Endodermal cell (in vitro differentiated cells): ENCODE results near the gene DBNDD1. TPM values are rescaled to one million over a fixed set of nuclear protein-coding genes. Genes with fewer than 3 reads are reported as not detected.

Experiments used
- DNase-seq: peaks from one replicate; pipeline ENCODE4 v3.0.0-alpha.2; 2017
- H3K27ac ChIP-seq: 2 replicates; pipeline ENCODE4 v1.5.1; 2013; ENCODE audit warnings: mild to moderate bottlenecking, low read depth, low read length, moderate library complexity
- H3K27me3 ChIP-seq: 2 replicates; pipeline ENCODE4 v1.6.1; 2013; ENCODE audit warnings: mild to moderate bottlenecking, low read length, moderate library complexity; ENCODE audit not compliant: insufficient read depth, control insufficient read depth, poor library complexity, severe bottlenecking
- H3K36me3 ChIP-seq: 2 replicates; pipeline ENCODE4 v1.7.0; 2013; ENCODE audit warnings: mild to moderate bottlenecking, low read length, moderate library complexity; ENCODE audit not compliant: control insufficient read depth, insufficient read depth
- H3K4me1 ChIP-seq: one replicate; pipeline ENCODE4 v1.7.0; 2013; ENCODE audit warnings: low read length; ENCODE audit not compliant: control insufficient read depth, insufficient read depth
- H3K4me3 ChIP-seq: 2 replicates; pipeline ENCODE4 v1.5.1; 2013; ENCODE audit warnings: mild to moderate bottlenecking, low read length, moderate library complexity
- H3K9ac ChIP-seq: 2 replicates; pipeline ENCODE4 v1.6.1; 2013; ENCODE audit warnings: mild to moderate bottlenecking, low read length, moderate library complexity; ENCODE audit not compliant: poor library complexity, severe bottlenecking; ENCODE audit errors: extremely low read depth
- H3K9me3 ChIP-seq: 2 replicates; pipeline ENCODE4 v1.6.1; 2013; ENCODE audit warnings: mild to moderate bottlenecking, low read length, moderate library complexity; ENCODE audit not compliant: control insufficient read depth
- H3K27ac Mint-ChIP-seq: 2 replicates; pipeline ENCODE4 v1.8.0; 2020; ENCODE audit warnings: mixed read lengths
- H3K27me3 Mint-ChIP-seq: 2 replicates; pipeline ENCODE4 v1.8.0; 2021; ENCODE audit warnings: mild to moderate bottlenecking, mixed read lengths; ENCODE audit not compliant: insufficient read depth
- H3K36me3 Mint-ChIP-seq: 2 replicates; pipeline ENCODE4 v1.8.0; 2020; ENCODE audit warnings: low read depth, mixed read lengths
- H3K4me1 Mint-ChIP-seq: 2 replicates; pipeline ENCODE4 v1.8.0; 2020; ENCODE audit warnings: mixed read lengths
- H3K4me3 Mint-ChIP-seq: 2 replicates; pipeline ENCODE4 v1.8.0; 2020; ENCODE audit warnings: mild to moderate bottlenecking, moderate library complexity, mixed read lengths
- H3K9me3 Mint-ChIP-seq: 2 replicates; pipeline ENCODE4 v1.8.0; 2020; ENCODE audit warnings: mild to moderate bottlenecking, mixed read lengths
- WGBS, 2 experiments: methylation state at CpG; one replicate each; pipeline versions ENCODE4 v1.1.5 to v1.1.7; 2013; ENCODE audit warnings: missing lambda C conversion rate in 2 of 2, mixed read lengths in 1 of 2; ENCODE audit not compliant: insufficient coverage in 1 of 2, insufficient read length in 1 of 2; 5-methylcytosine and 5-hydroxymethylcytosine counted together
- total RNA-seq, 2 donors: library from RNA; stranded (reverse); fragmentation: NEBNext Ultra II Directional in 1 of 2; extraction: Animal tissue kit (Norgen Biotek cat#: 25700) in 1 of 2; gene quantifications; 2 replicates in 1 of 2; 3 replicates in 1 of 2; pipeline ENCODE4 v1.2.1, GENCODE V29; 2021
- TF ChIP-seq, protein P1 (sequence below): fragments of 200-600 bp; sonication (generic); conservative IDR thresholded peaks from 2 replicates; pipeline ENCODE4 v1.5.0; 2021; ENCODE audit warnings: antibody characterized with exemption, mild to moderate bottlenecking

Gene DBNDD1
- total RNA-seq, 2 donors from 2014 or later = 31.5 to 32.5 TPM

DNA sequence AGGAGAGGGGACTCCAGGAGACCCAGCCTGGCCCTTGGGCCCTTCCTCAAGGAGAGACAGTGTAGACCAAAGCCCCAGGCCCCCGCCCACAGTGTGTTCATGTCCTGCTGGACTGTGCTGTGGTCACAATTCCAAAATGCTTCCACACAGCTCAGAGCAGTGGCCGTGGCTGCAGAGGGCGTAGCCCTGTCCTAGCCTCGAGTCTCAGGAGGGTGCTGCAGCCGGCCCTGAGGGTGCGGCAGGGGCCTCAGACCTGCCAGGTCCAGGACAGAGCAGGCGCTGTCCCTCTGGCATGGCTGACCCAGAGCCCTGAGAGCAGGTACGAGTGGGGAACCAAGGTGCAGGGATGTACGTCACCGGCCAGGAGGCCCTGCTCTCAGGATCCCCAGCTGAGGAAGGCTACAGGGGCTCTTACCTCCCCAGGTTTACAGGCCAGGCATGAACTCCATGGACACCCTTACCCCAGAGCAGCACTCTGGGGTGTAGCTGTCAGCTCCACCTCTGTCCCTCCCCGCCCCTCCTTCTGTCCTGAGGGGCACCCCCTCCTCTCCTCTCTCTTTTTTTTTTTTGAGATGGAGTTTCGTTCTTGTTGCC is 7.3 kb downstream of the DBNDD1 start:
- H3K9me3 ChIP-seq = no peaks in the 10 kb centered on the region
- Mint-ChIP-seq H3K4me1 (no peaks in the 10 kb centered on the region), H3K9me3 (no peaks in the 10 kb centered on the region), H3K27me3 (no peaks in the 10 kb centered on the region), H3K27ac (no peak overlapping the region), H3K4me3 (no peak overlapping the region), H3K36me3 (peaks cover 15% of the 10 kb centered on the region)
- H3K27me3 ChIP-seq = no peaks in the 10 kb centered on the region
- TF ChIP-seq, protein P1, sequence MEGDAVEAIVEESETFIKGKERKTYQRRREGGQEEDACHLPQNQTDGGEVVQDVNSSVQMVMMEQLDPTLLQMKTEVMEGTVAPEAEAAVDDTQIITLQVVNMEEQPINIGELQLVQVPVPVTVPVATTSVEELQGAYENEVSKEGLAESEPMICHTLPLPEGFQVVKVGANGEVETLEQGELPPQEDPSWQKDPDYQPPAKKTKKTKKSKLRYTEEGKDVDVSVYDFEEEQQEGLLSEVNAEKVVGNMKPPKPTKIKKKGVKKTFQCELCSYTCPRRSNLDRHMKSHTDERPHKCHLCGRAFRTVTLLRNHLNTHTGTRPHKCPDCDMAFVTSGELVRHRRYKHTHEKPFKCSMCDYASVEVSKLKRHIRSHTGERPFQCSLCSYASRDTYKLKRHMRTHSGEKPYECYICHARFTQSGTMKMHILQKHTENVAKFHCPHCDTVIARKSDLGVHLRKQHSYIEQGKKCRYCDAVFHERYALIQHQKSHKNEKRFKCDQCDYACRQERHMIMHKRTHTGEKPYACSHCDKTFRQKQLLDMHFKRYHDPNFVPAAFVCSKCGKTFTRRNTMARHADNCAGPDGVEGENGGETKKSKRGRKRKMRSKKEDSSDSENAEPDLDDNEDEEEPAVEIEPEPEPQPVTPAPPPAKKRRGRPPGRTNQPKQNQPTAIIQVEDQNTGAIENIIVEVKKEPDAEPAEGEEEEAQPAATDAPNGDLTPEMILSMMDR = no peak
- no peak overlapping the region for H3K4me3 ChIP-seq
- DNase-seq = no peak
- WGBS, 2 experiments = 89 to 95% methylated on average over 7 to 12 of the region's 12 CpGs
- no peak overlapping the region for H3K27ac ChIP-seq
- no peak overlapping the region for H3K9ac ChIP-seq
- H3K4me1 ChIP-seq = no peaks in the 10 kb centered on the region
- peaks cover 7% of the 10 kb centered on the region for H3K36me3 ChIP-seq

DNA sequence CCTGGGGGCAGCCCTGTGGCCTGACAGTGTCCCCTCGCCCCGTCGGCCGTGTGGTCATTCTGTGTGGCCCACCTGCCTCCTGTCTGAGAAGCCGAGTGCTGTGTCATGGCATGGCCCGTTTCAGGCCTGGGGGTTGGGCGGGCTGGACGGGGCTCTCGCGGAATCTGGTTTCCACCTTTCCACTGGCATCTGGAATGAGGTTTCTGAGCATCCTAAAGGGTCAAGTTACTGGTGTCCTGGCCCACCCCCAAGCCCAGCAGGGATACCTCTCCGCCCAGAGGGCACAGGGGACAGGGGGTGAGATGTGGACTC is 7.8 kb downstream of the DBNDD1 start:
- Mint-ChIP-seq H3K27me3 (no peaks in the 10 kb centered on the region), H3K27ac (no peak overlapping the region), H3K4me1 (no peaks in the 10 kb centered on the region), H3K9me3 (no peaks in the 10 kb centered on the region), H3K4me3 (no peak overlapping the region), H3K36me3 (peaks cover 15% of the 10 kb centered on the region)
- Histone ChIP-seq H3K4me3 (no peak overlapping the region), H3K27me3 (no peaks in the 10 kb centered on the region), H3K9ac (no peak overlapping the region), H3K4me1 (no peaks in the 10 kb centered on the region), H3K27ac (no peak overlapping the region), H3K9me3 (no peaks in the 10 kb centered on the region), H3K36me3 (peaks cover 7% of the 10 kb centered on the region)
- DNase-seq = no peak
- WGBS, 2 experiments = 90 to 92% methylated on average over 7 to 11 of the region's 11 CpGs
- TF ChIP-seq, protein P1 = no peak

DNA sequence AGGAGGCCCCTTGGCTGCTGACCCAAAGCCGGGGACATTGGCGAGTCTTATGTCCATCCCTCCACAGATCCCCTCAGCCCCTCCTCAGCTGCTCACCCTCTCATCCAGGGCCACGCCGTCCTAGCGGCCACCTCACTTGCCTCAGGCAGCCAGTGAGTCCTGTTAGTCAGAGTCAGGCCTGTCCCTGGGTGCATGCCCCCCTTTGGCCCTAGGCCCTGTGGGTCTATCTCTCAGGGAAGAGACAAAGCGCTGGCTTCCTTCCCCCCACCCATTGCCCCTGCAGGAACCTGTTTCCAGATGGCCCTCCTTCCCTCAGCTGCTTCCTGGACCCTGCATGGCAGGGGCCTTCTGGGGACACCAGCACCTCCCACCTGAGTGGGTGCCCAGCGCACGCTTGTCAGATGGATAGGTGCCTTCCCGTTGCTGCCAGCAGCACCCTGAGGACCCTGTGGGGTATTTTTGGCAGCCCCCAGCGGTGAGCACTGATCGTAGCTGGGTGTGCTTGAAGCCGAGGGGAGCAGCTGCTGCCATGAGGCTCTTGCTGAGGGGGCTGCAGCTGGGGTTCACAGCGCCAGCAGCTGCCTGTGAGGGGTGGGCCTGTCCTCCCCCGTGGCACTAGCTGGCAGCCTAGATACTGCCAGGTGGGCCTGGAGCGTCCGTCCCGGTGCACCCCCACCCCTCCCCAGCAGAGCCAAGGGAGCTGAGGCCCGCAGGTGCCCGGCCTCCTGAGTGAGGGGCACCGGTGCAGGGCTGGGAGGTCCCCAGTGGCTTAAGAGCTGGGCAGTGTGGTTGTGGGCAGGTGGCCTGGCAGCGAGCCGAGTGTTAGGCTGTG is 8.4 kb downstream of the DBNDD1 start:
- TF ChIP-seq, protein P1 = no peak
- Histone ChIP-seq H3K4me3 (no peak overlapping the region), H3K4me1 (no peaks in the 10 kb centered on the region), H3K27ac (no peak overlapping the region), H3K9me3 (no peaks in the 10 kb centered on the region), H3K9ac (no peak overlapping the region), H3K36me3 (peaks cover 7% of the 10 kb centered on the region), H3K27me3 (no peaks in the 10 kb centered on the region)
- no peak for DNase-seq
- Mint-ChIP-seq H3K9me3 (no peaks in the 10 kb centered on the region), H3K4me3 (no peak overlapping the region), H3K4me1 (no peaks in the 10 kb centered on the region), H3K27me3 (no peaks in the 10 kb centered on the region), H3K27ac (no peak overlapping the region), H3K36me3 (peaks cover 15% of the 10 kb centered on the region)
- 91 to 99% methylated on average over 10 to 22 of the region's 22 CpGs for WGBS, 2 experiments
